Astrocyte (in vitro differentiated cells and primary cell): Measurements from ENCODE around the gene C1QL1. TPM values are rescaled to one million over a fixed set of nuclear protein-coding genes. Genes with fewer than 3 reads are reported as not detected.

Experiments
- DNase-seq: peaks from one replicate; pipeline ENCODE4 v3.0.0-alpha.2; 2010; ENCODE audit warnings: low read depth
- FAIRE-seq: peaks from 2 replicates; lab custom pipeline; 2011; peaks lifted over from hg19 to GRCh38; lab: Jason Lieb, UNC
- H2AFZ ChIP-seq: 2 replicates; pipeline ENCODE4 v1.6.0; 2012; ENCODE audit warnings: low read depth, low read length, inconsistent platforms
- H3K27ac ChIP-seq: 2 replicates; pipeline ENCODE4 v1.5.1; 2011; ENCODE audit warnings: low read depth, low read length, inconsistent platforms
- H3K27me3 ChIP-seq: 2 replicates; pipeline ENCODE4 v1.6.0; 2011; ENCODE audit warnings: low read length, inconsistent platforms; ENCODE audit not compliant: insufficient read depth
- H3K36me3 ChIP-seq: 2 replicates; pipeline ENCODE4 v1.5.1; 2011; ENCODE audit warnings: low read length, inconsistent platforms; ENCODE audit not compliant: insufficient read depth
- H3K4me1 ChIP-seq: 2 replicates; pipeline ENCODE4 v1.5.1; 2011; ENCODE audit warnings: low read length, inconsistent platforms; ENCODE audit not compliant: insufficient read depth
- H3K4me2 ChIP-seq: 2 replicates; pipeline ENCODE4 v1.6.0; 2012; ENCODE audit warnings: low read length, inconsistent platforms
- H3K4me3 ChIP-seq: 2 replicates; pipeline ENCODE4 v1.5.1; 2011; ENCODE audit warnings: low read depth, mild to moderate bottlenecking, low read length, inconsistent platforms; ENCODE audit not compliant: insufficient read depth
- H3K79me2 ChIP-seq: 2 replicates; pipeline ENCODE4 v1.6.0; 2012; ENCODE audit warnings: mild to moderate bottlenecking, low read length, inconsistent platforms; ENCODE audit not compliant: insufficient read depth
- H3K9ac ChIP-seq: 2 replicates; pipeline ENCODE4 v1.6.0; 2012; ENCODE audit warnings: mild to moderate bottlenecking, low read length, inconsistent platforms
- H3K9me3 ChIP-seq: 2 replicates; pipeline ENCODE4 v1.5.1; 2012; ENCODE audit warnings: low read depth, mild to moderate bottlenecking, low read length, inconsistent platforms; ENCODE audit not compliant: insufficient read depth
- H4K20me1 ChIP-seq: 2 replicates; pipeline ENCODE4 v1.6.0; 2012; ENCODE audit warnings: low read length, inconsistent platforms; ENCODE audit not compliant: insufficient read depth
- H3K27ac Mint-ChIP-seq: one replicate; pipeline ENCODE4 v1.8.0; 2021; ENCODE audit warnings: mild to moderate bottlenecking, mixed read lengths; ENCODE audit not compliant: unreplicated experiment
- H3K27me3 Mint-ChIP-seq: one replicate; pipeline ENCODE4 v1.8.0; 2021; ENCODE audit warnings: low read depth, mixed read lengths; ENCODE audit not compliant: unreplicated experiment
- H3K36me3 Mint-ChIP-seq: one replicate; pipeline ENCODE4 v1.8.0; 2021; ENCODE audit warnings: low read depth, mixed read lengths; ENCODE audit not compliant: unreplicated experiment
- H3K4me1 Mint-ChIP-seq: one replicate; pipeline ENCODE4 v1.8.0; 2021; ENCODE audit warnings: low read depth, mixed read lengths; ENCODE audit not compliant: unreplicated experiment
- H3K4me3 Mint-ChIP-seq: one replicate; pipeline ENCODE4 v1.8.0; 2021; ENCODE audit warnings: mild to moderate bottlenecking, moderate library complexity, mixed read lengths; ENCODE audit not compliant: unreplicated experiment
- H3K9me3 Mint-ChIP-seq: one replicate; pipeline ENCODE4 v1.8.0; 2021; ENCODE audit warnings: mild to moderate bottlenecking, mixed read lengths; ENCODE audit not compliant: unreplicated experiment
- EZH2 ChIP-seq: IDR thresholded peaks from 2 replicates; pipeline ENCODE4 v1.6.1; 2012; ENCODE audit warnings: mild to moderate bottlenecking, low read length, inconsistent platforms; ENCODE audit not compliant: insufficient read depth
- total RNA-seq: library from RNA; stranded (reverse); gene quantifications from 2 replicates; pipeline ENCODE4 v1.2.1, GENCODE V29; 2021
- TF ChIP-seq, protein P1 (sequence below): IDR thresholded peaks from 2 replicates; pipeline ENCODE4 v1.5.1; 2011; ENCODE audit warnings: low read depth, mild to moderate bottlenecking, inconsistent platforms, low read length, moderate library complexity; ENCODE audit not compliant: insufficient read depth

Gene C1QL1
- total RNA-seq, 1 donor from 2014 or later = not detected

- Histone ChIP-seq H3K4me2 (no peak within 1 kb of the TSS), H3K36me3 (no peaks in the 10 kb centered on the region), H3K4me3 (no peak within 1 kb of the TSS), H3K4me1 (peaks cover 13% of the 10 kb centered on the region), H3K9me3 (no peaks in the 10 kb centered on the region), H4K20me1 (no peaks in the 10 kb centered on the region), H3K27me3 (peaks cover 11% of the 10 kb centered on the region), H3K79me2 (no peaks in the 10 kb centered on the region), H3K9ac (no peak within 1 kb of the TSS), H2AFZ (no peak within 1 kb of the TSS), H3K27ac (no peak within 1 kb of the TSS)
- Mint-ChIP-seq H3K9me3 (no peaks in the 10 kb centered on the region), H3K36me3 (no peaks in the 10 kb centered on the region), H3K4me3 (no peak within 1 kb of the TSS), H3K27me3 (peaks cover 39% of the 10 kb centered on the region), H3K4me1 (no peaks in the 10 kb centered on the region), H3K27ac (no peak within 1 kb of the TSS)
- DNase-seq (no peak), FAIRE-seq (no peak)
- TF ChIP-seq, protein P1, sequence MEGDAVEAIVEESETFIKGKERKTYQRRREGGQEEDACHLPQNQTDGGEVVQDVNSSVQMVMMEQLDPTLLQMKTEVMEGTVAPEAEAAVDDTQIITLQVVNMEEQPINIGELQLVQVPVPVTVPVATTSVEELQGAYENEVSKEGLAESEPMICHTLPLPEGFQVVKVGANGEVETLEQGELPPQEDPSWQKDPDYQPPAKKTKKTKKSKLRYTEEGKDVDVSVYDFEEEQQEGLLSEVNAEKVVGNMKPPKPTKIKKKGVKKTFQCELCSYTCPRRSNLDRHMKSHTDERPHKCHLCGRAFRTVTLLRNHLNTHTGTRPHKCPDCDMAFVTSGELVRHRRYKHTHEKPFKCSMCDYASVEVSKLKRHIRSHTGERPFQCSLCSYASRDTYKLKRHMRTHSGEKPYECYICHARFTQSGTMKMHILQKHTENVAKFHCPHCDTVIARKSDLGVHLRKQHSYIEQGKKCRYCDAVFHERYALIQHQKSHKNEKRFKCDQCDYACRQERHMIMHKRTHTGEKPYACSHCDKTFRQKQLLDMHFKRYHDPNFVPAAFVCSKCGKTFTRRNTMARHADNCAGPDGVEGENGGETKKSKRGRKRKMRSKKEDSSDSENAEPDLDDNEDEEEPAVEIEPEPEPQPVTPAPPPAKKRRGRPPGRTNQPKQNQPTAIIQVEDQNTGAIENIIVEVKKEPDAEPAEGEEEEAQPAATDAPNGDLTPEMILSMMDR = no peak
- no peak for TF ChIP-seq EZH2
These were observed 52.8 kb downstream of the C1QL1 start, which contains the start of gene GFAP for GRCh38 chr17:44915321-44915726. Gene GFAP (minus strand): TSS chr17:44915500. CDS start chr17:44915486, 14 bp downstream.

GRCh38 chr17:44914698-44915271 is 53.3 kb downstream of the C1QL1 start:
- H3K9ac ChIP-seq = no peak overlapping the region

More at GRCh38 chr17:44914698-44915271, 53.3 kb downstream of the C1QL1 start:
- TF ChIP-seq, protein P1 = no peak
- TF ChIP-seq EZH2 = no peak
- no peaks in the 10 kb centered on the region for H3K36me3 Mint-ChIP-seq
- H3K4me2 ChIP-seq = no peak overlapping the region
- H3K27me3 ChIP-seq = peaks cover 11% of the 10 kb centered on the region
- FAIRE-seq (no peak), DNase-seq (no peak)
- H2AFZ ChIP-seq = no peak overlapping the region
- H3K27me3 Mint-ChIP-seq = peaks cover 37% of the 10 kb centered on the region
- no peaks in the 10 kb centered on the region for H3K79me2 ChIP-seq
- H3K4me1 ChIP-seq = peaks cover 18% of the 10 kb centered on the region
- H3K27ac ChIP-seq = no peak overlapping the region
- no peaks in the 10 kb centered on the region for H3K9me3 Mint-ChIP-seq
- no peak overlapping the region for H3K27ac Mint-ChIP-seq
- H3K4me1 Mint-ChIP-seq = peaks cover 2% of the 10 kb centered on the region
- no peaks in the 10 kb centered on the region for H3K36me3 ChIP-seq
- H4K20me1 ChIP-seq = no peaks in the 10 kb centered on the region
- no peaks in the 10 kb centered on the region for H3K9me3 ChIP-seq
- no peak overlapping the region for H3K4me3 Mint-ChIP-seq
- no peak overlapping the region for H3K4me3 ChIP-seq
